A673 (cell line): ENCODE data around the gene HEXIM1. TPM values are rescaled to one million over a fixed set of nuclear protein-coding genes. Genes with fewer than 3 reads are reported as not detected.

Source experiments
- BruUV-seq: library from RNA; stranded (reverse); fragments of 400-500 nt; replicated peaks from 2 replicates; lab custom pipeline; 2021; lab: Mats Ljungman, UMichigan
- CTCF ChIA-PET: fragments of 300-600 bp; sonication (Branson Sonifier 250); formaldehyde crosslinking; loops from one replicate; lab custom pipeline; 2022; ENCODE audit warnings: antibody characterized with exemption; lab: Charles Lee
- POLR2A ChIA-PET: fragments of 300-600 bp; sonication (Branson Sonifier 250); formaldehyde crosslinking; loops from one replicate; lab custom pipeline; 2022; ENCODE audit warnings: antibody characterized with exemption; ENCODE audit not compliant: low non-redundant PET; lab: Charles Lee
- DNase-seq: peaks from one replicate; pipeline ENCODE4 v3.0.0-alpha.2; 2015; ENCODE audit warnings: low spot score
- H3K27ac ChIP-seq: fragments of 200-600 bp; sonication (generic); 2 replicates; pipeline ENCODE4 v1.5.1; 2016; ENCODE audit warnings: mixed run types, low read depth, mild to moderate bottlenecking, mixed read lengths, antibody characterized with exemption, low read length; ENCODE audit not compliant: poor library complexity, severe bottlenecking
- H3K27me3 ChIP-seq: fragments of 200-600 bp; sonication (generic); replicated peaks from 2 replicates; pipeline ENCODE4 v1.6.1; 2017; ENCODE audit warnings: mixed run types, low read depth, mild to moderate bottlenecking, mixed read lengths, antibody characterized with exemption, low read length; ENCODE audit not compliant: insufficient read depth, poor library complexity
- H3K36me3 ChIP-seq: fragments of 200-600 bp; sonication (generic); 2 replicates; pipeline ENCODE4 v1.6.1; 2016; ENCODE audit warnings: mixed run types, mild to moderate bottlenecking, mixed read lengths, antibody characterized with exemption, low read length; ENCODE audit not compliant: insufficient read depth, poor library complexity, severe bottlenecking
- H3K4me1 ChIP-seq: fragments of 200-600 bp; sonication (generic); 2 replicates; pipeline ENCODE4 v1.6.1; 2017; ENCODE audit warnings: mixed run types, mild to moderate bottlenecking, mixed read lengths, antibody characterized with exemption, low read length; ENCODE audit not compliant: insufficient read depth, poor library complexity, severe bottlenecking
- H3K4me3 ChIP-seq: fragments of 200-600 bp; sonication (generic); 2 replicates; pipeline ENCODE4 v1.5.1; 2016; ENCODE audit warnings: low read depth, mixed run types, mild to moderate bottlenecking, mixed read lengths, low read length; ENCODE audit not compliant: poor library complexity, severe bottlenecking
- H3K9me3 ChIP-seq: fragments of 200-600 bp; sonication (generic); 2 replicates; pipeline ENCODE4 v1.6.1; 2016; ENCODE audit warnings: mixed run types, low read depth, mild to moderate bottlenecking, mixed read lengths, antibody characterized with exemption, low read length; ENCODE audit not compliant: poor library complexity, severe bottlenecking
- EZH2 ChIP-seq: fragments of 200-600 bp; sonication (generic); IDR thresholded peaks from 2 replicates; pipeline ENCODE4 v1.6.1; 2017; ENCODE audit warnings: borderline replicate concordance, low read depth, mild to moderate bottlenecking, mixed read lengths, antibody characterized with exemption, low read length; ENCODE audit not compliant: poor library complexity, severe bottlenecking
- intact Hi-C: fragments of 100-400 bp; cut with micrococcal nuclease; formaldehyde crosslinking; loops from one replicate; pipeline ENCODE4 v1.10.0; 2022; ENCODE audit not compliant: unreplicated experiment
- total RNA-seq: library from RNA; stranded (reverse); gene quantifications from 2 replicates; pipeline ENCODE4 v1.2.3, GENCODE V29; 2021
- TF ChIP-seq, protein P1 (sequence below): fragments of 300-800, 200-600 bp; sonication (generic); conservative IDR thresholded peaks from 2 replicates; pipeline ENCODE4 v1.5.1; 2017; ENCODE audit warnings: low read depth, mild to moderate bottlenecking, antibody characterized with exemption, low read length, moderate library complexity, mixed read lengths

HEXIM1 gene
- total RNA-seq, 1 experiment from 2014 or later, result 21.2 TPM

DNA sequence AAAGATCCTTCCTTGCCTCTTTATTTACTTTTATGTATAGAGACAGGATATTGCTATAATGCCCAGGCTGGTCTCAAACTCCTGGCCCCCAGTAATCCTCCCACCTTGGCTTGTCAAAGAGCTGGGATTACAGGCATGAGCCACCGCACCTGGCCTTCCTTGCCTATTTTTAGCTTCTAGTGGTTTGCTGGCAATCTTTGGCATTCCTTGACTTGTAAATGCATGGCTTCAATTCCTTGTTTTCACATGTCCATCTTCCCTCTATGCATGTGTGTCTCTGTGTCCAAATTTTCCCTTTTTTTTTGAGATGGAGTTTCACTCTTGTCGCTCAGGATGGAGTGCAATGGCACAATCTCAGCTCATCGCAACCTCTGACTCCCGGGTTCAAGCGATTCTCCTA lies 35.9 kb downstream of the HEXIM1 start:
- Histone ChIP-seq H3K9me3 (no peaks in the 10 kb centered on the region), H3K4me3 (no peak overlapping the region), H3K27me3 (no peaks in the 10 kb centered on the region), H3K36me3 (no peaks in the 10 kb centered on the region), H3K27ac (no peak overlapping the region), H3K4me1 (no peaks in the 10 kb centered on the region)
- TF ChIP-seq, protein P1, sequence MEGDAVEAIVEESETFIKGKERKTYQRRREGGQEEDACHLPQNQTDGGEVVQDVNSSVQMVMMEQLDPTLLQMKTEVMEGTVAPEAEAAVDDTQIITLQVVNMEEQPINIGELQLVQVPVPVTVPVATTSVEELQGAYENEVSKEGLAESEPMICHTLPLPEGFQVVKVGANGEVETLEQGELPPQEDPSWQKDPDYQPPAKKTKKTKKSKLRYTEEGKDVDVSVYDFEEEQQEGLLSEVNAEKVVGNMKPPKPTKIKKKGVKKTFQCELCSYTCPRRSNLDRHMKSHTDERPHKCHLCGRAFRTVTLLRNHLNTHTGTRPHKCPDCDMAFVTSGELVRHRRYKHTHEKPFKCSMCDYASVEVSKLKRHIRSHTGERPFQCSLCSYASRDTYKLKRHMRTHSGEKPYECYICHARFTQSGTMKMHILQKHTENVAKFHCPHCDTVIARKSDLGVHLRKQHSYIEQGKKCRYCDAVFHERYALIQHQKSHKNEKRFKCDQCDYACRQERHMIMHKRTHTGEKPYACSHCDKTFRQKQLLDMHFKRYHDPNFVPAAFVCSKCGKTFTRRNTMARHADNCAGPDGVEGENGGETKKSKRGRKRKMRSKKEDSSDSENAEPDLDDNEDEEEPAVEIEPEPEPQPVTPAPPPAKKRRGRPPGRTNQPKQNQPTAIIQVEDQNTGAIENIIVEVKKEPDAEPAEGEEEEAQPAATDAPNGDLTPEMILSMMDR, result no peak
- no peak for TF ChIP-seq EZH2
- POLR2A ChIA-PET, result no interaction called here
- CTCF ChIA-PET, result no interaction called here
- no TSS peak for BruUV-seq
- intact Hi-C loops, result no loop called here
- DNase-seq, result no peak

DNA sequence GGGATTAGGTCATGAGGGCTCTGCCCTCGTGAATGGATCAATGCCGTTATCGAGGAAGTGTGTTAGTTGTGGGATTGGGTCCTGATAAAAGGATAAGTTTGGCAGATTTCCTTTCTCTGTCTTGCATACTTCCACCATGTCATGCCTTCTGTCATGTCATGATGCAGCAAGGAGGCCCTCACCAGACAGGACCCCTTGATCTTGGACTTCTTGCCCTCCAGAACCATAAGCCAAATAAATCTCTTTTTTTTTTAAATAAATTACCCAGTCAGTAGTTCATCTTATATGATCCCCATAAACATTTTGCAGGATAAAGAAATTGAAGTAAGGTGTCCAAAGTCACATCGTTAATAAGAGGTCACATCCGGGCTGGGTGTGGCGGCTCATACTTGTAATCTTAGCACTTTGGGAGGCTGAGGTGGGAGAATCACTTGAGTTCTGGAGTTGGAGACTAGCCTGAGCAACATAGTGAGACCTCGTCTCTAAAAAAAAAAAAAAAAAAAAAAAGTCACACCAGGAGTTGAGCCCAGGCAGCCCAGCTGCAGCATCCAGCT lies 38.6 kb downstream of the HEXIM1 start:
- DNase-seq, result no peak
- Histone ChIP-seq H3K9me3 (no peaks in the 10 kb centered on the region), H3K4me1 (no peaks in the 10 kb centered on the region), H3K4me3 (no peak overlapping the region), H3K36me3 (no peaks in the 10 kb centered on the region), H3K27me3 (no peaks in the 10 kb centered on the region), H3K27ac (no peak overlapping the region)
- intact Hi-C loops, result no loop called here
- BruUV-seq, result no TSS peak
- ChIA-PET CTCF (no interaction called here), POLR2A (no interaction called here)
- TF ChIP-seq, protein P1, result no peak
- TF ChIP-seq EZH2, result no peak

DNA sequence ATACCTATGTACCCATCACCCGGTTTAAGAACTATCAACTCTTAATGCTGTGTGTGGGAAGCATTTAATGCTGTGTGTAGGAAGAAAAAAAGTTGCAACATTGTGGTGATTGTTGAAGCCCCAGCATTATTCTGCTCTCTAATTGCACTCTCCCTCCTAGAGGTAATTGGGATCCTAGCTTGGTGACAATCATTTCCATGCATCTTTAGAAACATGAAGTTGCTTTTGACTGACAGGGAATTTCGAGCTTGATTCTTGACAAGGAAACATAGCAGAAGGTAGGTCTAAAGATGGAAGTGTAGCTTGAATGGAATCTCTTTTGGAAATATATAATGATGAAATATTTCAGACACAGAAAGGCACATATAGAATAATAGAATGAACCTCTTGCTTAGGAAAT lies 40.7 kb downstream of the HEXIM1 start:
- H3K36me3 ChIP-seq, result no peaks in the 10 kb centered on the region
- CTCF ChIA-PET, result interaction anchor here (1.1 kb wide), 1 partner anchor 53 kb away, joined by 4 read pairs; the partner anchor contains the start of gene ACBD4
- H3K27me3 ChIP-seq, result no peaks in the 10 kb centered on the region
- TF ChIP-seq, protein P1, result no peak
- no peak for TF ChIP-seq EZH2
- BruUV-seq, result no TSS peak
- H3K4me3 ChIP-seq, result no peak overlapping the region
- POLR2A ChIA-PET, result no interaction called here
- intact Hi-C loops, result no loop called here
- H3K9me3 ChIP-seq, result no peaks in the 10 kb centered on the region
- H3K27ac ChIP-seq, result no peak overlapping the region
- no peak for DNase-seq
- H3K4me1 ChIP-seq, result no peaks in the 10 kb centered on the region
